B cell (primary cell): Measurements from ENCODE around the gene SLC37A1. TPM values are rescaled to one million over a fixed set of nuclear protein-coding genes. Genes with fewer than 3 reads are reported as not detected.

Source experiments
- ATAC-seq: fragments of 200-7000 bp; cut with Tn5 transposase; one replicate; pipeline ENCODE4 v1.10.0; 2021; ENCODE audit warnings: low read depth, mild to moderate bottlenecking, moderate number of reproducible peaks, moderate library complexity
- CTCF ChIA-PET: fragments of 350-600 bp; sonication (Branson Sonifier 250); formaldehyde crosslinking; loops from one replicate; lab custom pipeline; 2021; ENCODE audit warnings: antibody characterized with exemption, inconsistent platforms; lab: Charles Lee
- POLR2A ChIA-PET: fragments of 350-600 bp; sonication (Branson Sonifier 250); formaldehyde crosslinking; loops from one replicate; lab custom pipeline; 2021; ENCODE audit warnings: antibody characterized with exemption; lab: Charles Lee
- DNase-seq: peaks from one replicate; pipeline ENCODE4 v3.0.0; 2013
- H2AFZ ChIP-seq: 2 replicates; pipeline ENCODE4 v1.6.1; 2012; ENCODE audit warnings: mild to moderate bottlenecking, low read depth, low read length; ENCODE audit not compliant: insufficient read depth, poor library complexity, severe bottlenecking
- H3K27ac ChIP-seq, 2 donors: 1 replicate in 1 of 2; 2 replicates in 1 of 2; pipeline ENCODE4 v1.5.1; 2012 to 2013; ENCODE audit warnings: low read length in 2 of 2, mild to moderate bottlenecking in 2 of 2, moderate library complexity in 1 of 2
- H3K27me3 ChIP-seq, 4 experiments: fragments of 200-600 bp in 1 of 4; sonication (generic) in 1 of 4; replicated peaks in 1 of 4; 1 replicate in 2 of 4; 2 replicates in 2 of 4; pipeline versions ENCODE4 v1.6.1 to v1.7.0; 2013 to 2016; ENCODE audit warnings: low read length in 3 of 4, mild to moderate bottlenecking in 2 of 4, mixed read lengths in 1 of 4, moderate library complexity in 1 of 4; ENCODE audit not compliant: insufficient read depth in 4 of 4, control insufficient read depth in 3 of 4; ENCODE audit errors: control extremely low read depth in 1 of 4
- H3K36me3 ChIP-seq, 2 experiments: replicated peaks in 1 of 2; 1 replicate in 1 of 2; 2 replicates in 1 of 2; pipeline versions ENCODE4 v1.6.1 to v1.7.1; 2013; ENCODE audit warnings: low read length in 1 of 2; ENCODE audit not compliant: insufficient read depth in 2 of 2, control insufficient read depth in 1 of 2; ENCODE audit errors: control extremely low read depth in 1 of 2, extremely low read depth in 1 of 2
- H3K4me1 ChIP-seq, 2 donors: fragments of 200-600 bp in 1 of 2; sonication (generic) in 1 of 2; 1 replicate in 1 of 2; 2 replicates in 1 of 2; pipeline versions ENCODE4 v1.5.1 to v1.6.1; 2013 to 2017; ENCODE audit warnings: low read length in 2 of 2; ENCODE audit not compliant: control insufficient read depth in 2 of 2, insufficient read depth in 2 of 2
- H3K4me2 ChIP-seq: replicated peaks from 2 replicates; pipeline ENCODE3; 2012; ENCODE audit warnings: mild to moderate bottlenecking, low read depth, low read length; ENCODE audit not compliant: poor library complexity, severe bottlenecking
- H3K4me3 ChIP-seq, 5 experiments: fragments of 200-600 bp in 1 of 5; sonication (generic) in 1 of 5; 1 replicate in 3 of 5; 2 replicates in 2 of 5; pipeline versions ENCODE4 v1.5.1 to v1.7.0; 2011 to 2016; ENCODE audit warnings: low read length in 4 of 5, mild to moderate bottlenecking in 4 of 5, low read depth in 2 of 5, control low read depth in 1 of 5, moderate library complexity in 1 of 5; ENCODE audit not compliant: insufficient read depth in 1 of 5; ENCODE audit errors: control extremely low read depth in 1 of 5, extremely low read depth in 1 of 5
- H3K79me2 ChIP-seq: fragments of 200-600 bp; sonication (generic); one replicate; pipeline ENCODE4 v1.6.0; 2016; ENCODE audit warnings: low read length; ENCODE audit not compliant: control insufficient read depth, insufficient read depth
- H3K9ac ChIP-seq: fragments of 200-600 bp; sonication (generic); 2 replicates; pipeline ENCODE4 v1.6.1; 2017; ENCODE audit warnings: mild to moderate bottlenecking, low read length, moderate library complexity
- H3K9me3 ChIP-seq, 3 donors: one replicate each; pipeline versions ENCODE4 v1.6.1 to v1.7.1; 2013; ENCODE audit warnings: low read length in 2 of 3; ENCODE audit not compliant: control insufficient read depth in 2 of 3, insufficient read depth in 1 of 3; ENCODE audit errors: control extremely low read depth in 1 of 3
- H4K20me1 ChIP-seq: 2 replicates; pipeline ENCODE4 v1.6.0; 2012; ENCODE audit warnings: mild to moderate bottlenecking, low read length; ENCODE audit not compliant: insufficient read depth, control insufficient read depth, poor library complexity, severe bottlenecking
- H3K27ac Mint-ChIP-seq: one replicate; pipeline ENCODE4 v1.8.0; 2021; ENCODE audit warnings: mixed read lengths
- H3K27me3 Mint-ChIP-seq: one replicate; pipeline ENCODE4 v1.8.0; 2021; ENCODE audit warnings: mixed read lengths
- H3K4me1 Mint-ChIP-seq: one replicate; pipeline ENCODE4 v1.8.0; 2021; ENCODE audit warnings: mixed read lengths
- H3K4me3 Mint-ChIP-seq: one replicate; pipeline ENCODE4 v1.8.0; 2021; ENCODE audit warnings: mixed read lengths
- H3K9me3 Mint-ChIP-seq: one replicate; pipeline ENCODE4 v1.8.0; 2022; ENCODE audit warnings: mixed read lengths; ENCODE audit not compliant: insufficient read depth
- EZH2 ChIP-seq: IDR thresholded peaks from 2 replicates; pipeline ENCODE4 v1.6.1; 2012; ENCODE audit warnings: borderline replicate concordance, low read depth, mild to moderate bottlenecking, moderate library complexity, low read length; ENCODE audit not compliant: insufficient read depth, poor library complexity, severe bottlenecking
- WGBS: methylation state at CpG from one replicate; pipeline ENCODE4 v1.1.5; 2013; ENCODE audit warnings: missing lambda C conversion rate; ENCODE audit not compliant: insufficient coverage; 5-methylcytosine and 5-hydroxymethylcytosine counted together
- intact Hi-C: fragments of 100-400 bp; cut with micrococcal nuclease; formaldehyde crosslinking; loops from one replicate; pipeline ENCODE4 v1.10.0; 2022
- polyA plus RNA-seq: library from polyadenylated mRNA; depleted of rRNA; stranded (reverse); fragments of >200 nt; gene quantifications from 2 replicates; pipeline ENCODE4 v1.2.3, GENCODE V29; 2012
- total RNA-seq, 2 donors: library from RNA; stranded (reverse); fragments of 120-200 nt in 1 of 2; gene quantifications; 1 replicate in 1 of 2; 2 replicates in 1 of 2; pipeline versions ENCODE4 v1.2.3 to v1.2.4, GENCODE V29; 2013 to 2022
- TF ChIP-seq, protein P1 (sequence below): fragments of 200-600 bp; IDR thresholded peaks from one replicate; pipeline ENCODE4 v1.8.0; 2022; ENCODE audit warnings: antibody characterized with exemption, mild to moderate bottlenecking

Gene SLC37A1
- total and polyA plus RNA-seq, 2 donors (not counting 1 experiment from before 2014, with no cell fraction given): 38.1 to 60.2 TPM

- H3K27ac Mint-ChIP-seq: no peak overlapping the region
- POLR2A ChIA-PET: no interaction called here
- H3K4me1 Mint-ChIP-seq: peaks cover 31% of the 10 kb centered on the region
- Histone ChIP-seq H4K20me1 (no peaks in the 10 kb centered on the region), H2AFZ (no peak overlapping the region), H3K9ac (no peak overlapping the region), H3K4me3 (no peak overlapping the region), H3K9me3 (no peaks in the 10 kb centered on the region), H3K79me2 (no peaks in the 10 kb centered on the region), H3K27ac (no peak overlapping the region), H3K4me1 (peaks cover 23 to 33% of the 10 kb centered on the region in 2 donors), H3K4me2 (no peak overlapping the region), H3K27me3 (no peaks in the 10 kb centered on the region), H3K36me3 (no peaks in the 10 kb centered on the region)
- intact Hi-C loops: no loop called here
- no peaks in the 10 kb centered on the region for H3K9me3 Mint-ChIP-seq
- DNase-seq (no peak), ATAC-seq (no peak)
- CTCF ChIA-PET: interaction anchor here (1.5 kb wide), 2 partner anchors 33 to 241 kb away, joined by 3 read pairs; no protein-coding TSS in a partner anchor
- H3K4me3 Mint-ChIP-seq: no peak overlapping the region
- 100% methylated on average over 3 of the region's 5 CpGs for WGBS
- H3K27me3 Mint-ChIP-seq: no peaks in the 10 kb centered on the region
- TF ChIP-seq, protein P1, sequence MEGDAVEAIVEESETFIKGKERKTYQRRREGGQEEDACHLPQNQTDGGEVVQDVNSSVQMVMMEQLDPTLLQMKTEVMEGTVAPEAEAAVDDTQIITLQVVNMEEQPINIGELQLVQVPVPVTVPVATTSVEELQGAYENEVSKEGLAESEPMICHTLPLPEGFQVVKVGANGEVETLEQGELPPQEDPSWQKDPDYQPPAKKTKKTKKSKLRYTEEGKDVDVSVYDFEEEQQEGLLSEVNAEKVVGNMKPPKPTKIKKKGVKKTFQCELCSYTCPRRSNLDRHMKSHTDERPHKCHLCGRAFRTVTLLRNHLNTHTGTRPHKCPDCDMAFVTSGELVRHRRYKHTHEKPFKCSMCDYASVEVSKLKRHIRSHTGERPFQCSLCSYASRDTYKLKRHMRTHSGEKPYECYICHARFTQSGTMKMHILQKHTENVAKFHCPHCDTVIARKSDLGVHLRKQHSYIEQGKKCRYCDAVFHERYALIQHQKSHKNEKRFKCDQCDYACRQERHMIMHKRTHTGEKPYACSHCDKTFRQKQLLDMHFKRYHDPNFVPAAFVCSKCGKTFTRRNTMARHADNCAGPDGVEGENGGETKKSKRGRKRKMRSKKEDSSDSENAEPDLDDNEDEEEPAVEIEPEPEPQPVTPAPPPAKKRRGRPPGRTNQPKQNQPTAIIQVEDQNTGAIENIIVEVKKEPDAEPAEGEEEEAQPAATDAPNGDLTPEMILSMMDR: no peak
- TF ChIP-seq EZH2: no peak
These were observed 12.9 kb upstream of the SLC37A1 start for GRCh38 chr21:42500736-42501135.

DNA sequence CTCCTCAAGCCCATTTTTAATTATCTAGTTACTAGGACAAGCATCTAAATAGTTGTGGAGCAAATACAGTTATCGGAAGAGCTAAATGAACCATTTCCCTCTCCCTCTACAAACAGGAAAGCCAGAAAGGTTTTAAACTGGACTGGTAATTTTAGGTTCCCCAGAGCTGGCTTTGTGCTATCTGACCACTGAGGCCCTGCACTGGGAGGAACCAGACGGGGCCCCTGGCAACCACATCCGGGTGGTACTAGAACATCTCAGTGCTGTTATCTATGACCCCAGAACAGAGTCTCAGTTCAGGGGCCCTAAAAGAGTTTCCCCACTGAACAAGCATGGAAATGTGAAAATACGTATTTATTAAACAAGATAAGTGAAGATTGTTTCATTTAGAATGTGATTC, 9.9 kb upstream of the SLC37A1 start:
- peak overlapping the region; percentile 26 for H3K4me2 ChIP-seq
- H2AFZ ChIP-seq: peak overlapping the region; percentile 16
- POLR2A ChIA-PET: no interaction called here
- DNase-seq (no peak), ATAC-seq (no peak)
- H3K9me3 ChIP-seq: no peaks in the 10 kb centered on the region
- H3K9ac ChIP-seq: no peak overlapping the region
- no peak overlapping the region for H3K27ac ChIP-seq
- H3K36me3 ChIP-seq: no peaks in the 10 kb centered on the region
- Mint-ChIP-seq H3K27ac (no peak overlapping the region), H3K27me3 (no peaks in the 10 kb centered on the region), H3K4me1 (peaks cover 19% of the 10 kb centered on the region), H3K4me3 (no peak overlapping the region), H3K9me3 (no peaks in the 10 kb centered on the region)
- H3K79me2 ChIP-seq: no peaks in the 10 kb centered on the region
- WGBS: 6% methylated on average over 2 of the region's 4 CpGs
- no peaks in the 10 kb centered on the region for H3K27me3 ChIP-seq
- intact Hi-C loops: no loop called here
- peaks cover 16 to 24% of the 10 kb centered on the region in 2 donors for H3K4me1 ChIP-seq
- H4K20me1 ChIP-seq: no peaks in the 10 kb centered on the region
- CTCF ChIA-PET: interaction anchor here (1.0 to 1.1 kb wide), 2 partner anchors 10 to 33 kb away, joined by 3 to 6 read pairs; partner anchors contain the start of gene SLC37A1
- TF ChIP-seq, protein P1: no peak
- no peak for TF ChIP-seq EZH2
- H3K4me3 ChIP-seq: no peak overlapping the region
